GM12878 (cell line): Measurements from ENCODE around the gene TCL1B. TPM values are rescaled to one million over a fixed set of nuclear protein-coding genes. Genes with fewer than 3 reads are reported as not detected.

ENCODE experiments used
- ATAC-seq: fragments of 200-7000 bp; cut with Tn5 transposase; 3 replicates; pipeline ENCODE4 v1.9.1; 2020; ENCODE audit warnings: mild to moderate bottlenecking, moderate library complexity
- BruUV-seq: library from RNA; stranded (reverse); fragments of 400-500 nt; replicated peaks from 2 replicates; lab custom pipeline; 2021; lab: Mats Ljungman, UMichigan
- CTCF ChIA-PET: fragments of 300-600 bp; sonication (Branson Sonifier 250); formaldehyde crosslinking; extraction: SDS; loops from one replicate; lab custom pipeline; 2021; ENCODE audit warnings: inconsistent platforms; lab: Yijun Ruan, JAX
- POLR2A ChIA-PET: fragments of 350-600 bp; formaldehyde crosslinking; extraction: SDS; loops from one replicate; lab custom pipeline; 2021; ENCODE audit warnings: inconsistent platforms; lab: Charles Lee
- RAD21 ChIA-PET: fragments of 300-600 bp; sonication (Branson Sonifier 250); formaldehyde crosslinking; loops from one replicate; lab custom pipeline; 2023; ENCODE audit warnings: antibody characterized with exemption; ENCODE audit not compliant: unreplicated experiment; lab: Charles Lee
- SMC1A ChIA-PET: fragments of 300-600 bp; sonication (Branson Sonifier 250); formaldehyde crosslinking; loops from one replicate; lab custom pipeline; 2023; ENCODE audit not compliant: unreplicated experiment, uncharacterized antibody; lab: Charles Lee
- DNase-seq: peaks from one replicate; pipeline ENCODE4 v3.0.0-alpha.2; 2011; ENCODE audit warnings: low read depth, low spot score
- FAIRE-seq: peaks from 3 replicates; lab custom pipeline; 2011; peaks lifted over from hg19 to GRCh38; lab: Jason Lieb, UNC
- H2AFZ ChIP-seq: 2 replicates; pipeline ENCODE4 v1.6.0; 2011; ENCODE audit warnings: low read depth, low read length, control low read depth; ENCODE audit not compliant: control insufficient read depth
- H3K27ac ChIP-seq: 2 replicates; pipeline ENCODE4 v1.5.1; 2011; ENCODE audit warnings: control low read depth; ENCODE audit not compliant: control insufficient read depth, insufficient read depth
- H3K27me3 ChIP-seq, 2 experiments: replicated peaks in 1 of 2; 2 replicates each; pipeline versions ENCODE4 v1.6.0 to v1.6.1; 2011; ENCODE audit warnings: low read length in 1 of 2; ENCODE audit not compliant: control insufficient read depth in 2 of 2, insufficient read depth in 2 of 2
- H3K36me3 ChIP-seq, 2 experiments: 2 replicates each; pipeline ENCODE4 v1.5.1; 2011; ENCODE audit warnings: low read length in 1 of 2; ENCODE audit not compliant: control insufficient read depth in 2 of 2, insufficient read depth in 2 of 2
- H3K4me1 ChIP-seq: 2 replicates; pipeline ENCODE4 v1.6.1; 2011; ENCODE audit warnings: mild to moderate bottlenecking, low read length, moderate library complexity, mixed read lengths; ENCODE audit not compliant: control insufficient read depth, insufficient read depth
- H3K4me2 ChIP-seq: 2 replicates; pipeline ENCODE4 v1.6.0; 2011; ENCODE audit warnings: control low read depth; ENCODE audit not compliant: control insufficient read depth, insufficient read depth
- H3K4me3 ChIP-seq: fragments of 200-600 bp; sonication (generic); 2 replicates; pipeline ENCODE4 v1.5.1; 2016
- H3K79me2 ChIP-seq: 2 replicates; pipeline ENCODE4 v1.6.0; 2011; ENCODE audit warnings: low read length; ENCODE audit not compliant: control insufficient read depth, insufficient read depth
- H3K9ac ChIP-seq: 2 replicates; pipeline ENCODE4 v1.8.0; 2011; ENCODE audit warnings: low read length, control low read depth, mixed read lengths; ENCODE audit not compliant: control insufficient read depth, insufficient read depth
- H3K9me3 ChIP-seq: replicated peaks from 3 replicates; pipeline ENCODE4 v1.5.1; 2011; ENCODE audit warnings: mild to moderate bottlenecking, low read length; ENCODE audit not compliant: control insufficient read depth, insufficient read depth
- H4K20me1 ChIP-seq: 2 replicates; pipeline ENCODE4 v1.6.0; 2011; ENCODE audit not compliant: control insufficient read depth, insufficient read depth
- BCLAF1 ChIP-seq: fragments of 450-650 bp; IDR thresholded peaks from 2 replicates; pipeline ENCODE4 v1.6.1; 2017; ENCODE audit warnings: antibody characterized with exemption, mild to moderate bottlenecking, moderate library complexity
- BMI1 ChIP-seq: fragments of 450-650 bp; IDR thresholded peaks from 2 replicates; pipeline ENCODE4 v1.6.1; 2016; ENCODE audit warnings: mild to moderate bottlenecking, moderate library complexity, borderline replicate concordance
- CREM ChIP-seq: IDR thresholded peaks from 2 replicates; pipeline ENCODE4 v1.6.1; 2014; ENCODE audit warnings: antibody characterized with exemption, low read depth
- ETV6 ChIP-seq, 2 experiments: fragments of 450-650 bp in 1 of 2; IDR thresholded peaks in 1 of 2; conservative IDR thresholded peaks in 1 of 2; 2 replicates each; pipeline ENCODE4 v1.6.1; 2014; ENCODE audit warnings: antibody characterized with exemption in 1 of 2, borderline replicate concordance in 1 of 2, low read depth in 1 of 2, mild to moderate bottlenecking in 1 of 2, moderate library complexity in 1 of 2
- KAT2A ChIP-seq: conservative IDR thresholded peaks from 2 replicates; pipeline ENCODE4 v1.6.1; 2011; ENCODE audit warnings: low read depth, low read length; ENCODE audit not compliant: control insufficient read depth
- MLLT1 ChIP-seq: fragments of 450-650 bp; IDR thresholded peaks from 2 replicates; pipeline ENCODE4 v1.6.1; 2016; ENCODE audit warnings: mild to moderate bottlenecking
- RB1 ChIP-seq: fragments of 450-650 bp; formaldehyde crosslinking; IDR thresholded peaks from 2 replicates; pipeline ENCODE4 v1.6.1; 2017; ENCODE audit warnings: mild to moderate bottlenecking, borderline replicate concordance
- RBBP5 ChIP-seq: fragments of 200-600 bp; sonication (generic); conservative IDR thresholded peaks from 2 replicates; pipeline ENCODE4 v1.6.1; 2016
- SMAD1 ChIP-seq: fragments of 450-650 bp; IDR thresholded peaks from 2 replicates; pipeline ENCODE4 v1.6.1; 2018; ENCODE audit warnings: mild to moderate bottlenecking, low read depth; ENCODE audit not compliant: partially characterized antibody
- SMC3 ChIP-seq: IDR thresholded peaks from 2 replicates; pipeline ENCODE4 v1.6.1; 2011; ENCODE audit warnings: low read length, improper control_type of control experiment, borderline replicate concordance
- SP1 ChIP-seq: IDR thresholded peaks from one replicate; pipeline ENCODE4 v1.6.1; 2011; ENCODE audit warnings: low read depth, low read length
- TCF12 ChIP-seq: IDR thresholded peaks from 2 replicates; pipeline ENCODE4 v1.6.1; 2011; ENCODE audit warnings: low read depth, mild to moderate bottlenecking, low read length
- WGBS: methylation state at CpG from one replicate; pipeline ENCODE4 v1.1.6; 2016; ENCODE audit warnings: low lambda C conversion rate; ENCODE audit not compliant: insufficient replicate concordance, insufficient coverage; ENCODE audit errors: missing lambda C conversion rate; 5-methylcytosine and 5-hydroxymethylcytosine counted together
- in situ Hi-C: fragments of 300-500 bp; cut with MboI; formaldehyde crosslinking; loops from 9 replicates; pipeline ENCODE4 v1.14.3; 2018; ENCODE audit warnings: mixed read lengths
- intact Hi-C: fragments of 100-400 bp; cut with micrococcal nuclease; formaldehyde crosslinking; loops from one replicate; pipeline ENCODE4 v1.14.2; 2022; ENCODE audit not compliant: unreplicated experiment
- polyA plus RNA-seq, 11 experiments: library from polyadenylated mRNA; depleted of rRNA in 4 of 11; unstranded in 6 of 11; stranded (reverse) in 5 of 11; fragments of >200 nt; fragmentation: Nextera tagmentation in 4 of 11; fragmentation: Illumina TruSeq in 1 of 11; extraction: Ambion mirVana in 4 of 11; extraction: Trizol in 1 of 11; gene quantifications; 1 replicate in 1 of 11; 2 replicates in 10 of 11; pipeline versions ENCODE4 v1.2.1 to v1.2.3, GENCODE V29; 2011 to 2016; ENCODE audit warnings: inconsistent platforms in 2 of 11, missing spikeins in 2 of 11, low read depth in 1 of 11
- total RNA-seq, 4 experiments: library from RNA; depleted of rRNA in 3 of 4; stranded (reverse); fragments of >200 nt in 3 of 4; fragmentation: Illumina TruSeq in 1 of 4; extraction: Trizol in 1 of 4; gene quantifications; 2 replicates each; pipeline versions ENCODE4 v1.2.1 to v1.2.3, GENCODE V29; 2013 to 2021

TCL1B gene
- total and polyA plus RNA-seq, 10 of the 15 experiments (the other 5 are each of a cell fraction or from before 2014, with no cell fraction given), result 0.10 to 0.18 (median 0.13) TPM; not detected in 6

GRCh38 chr14:95651028-95651427 lies 35.2 kb upstream of the TCL1B start:
- DNase-seq, result no peak
- no peak for TF ChIP-seq ETV6 (conservative IDR thresholded peaks at IDR 0.05 in 1 of 2, IDR thresholded peaks at IDR 0.05 in 1 of 2; ENCODE audit: borderline replicate concordance in 1 of 2, low read depth in 1 of 2)
- TF ChIP-seq BMI1, result no peak
- TF ChIP-seq MLLT1, result no peak
- no peak for TF ChIP-seq RBBP5
- TF ChIP-seq CREM, result no peak
- TF ChIP-seq BCLAF1, result no peak
- TF ChIP-seq SP1, result no peak
- no peak for TF ChIP-seq RB1
- TF ChIP-seq TCF12, result no peak
- no peak for TF ChIP-seq KAT2A
- no peak for TF ChIP-seq SMC3
- no peak for TF ChIP-seq SMAD1
- TF ChIP-seq, all 136 proteins: peak for 0
- no peak overlapping the region for H3K4me2 ChIP-seq
- intact Hi-C loops (no loop called here), in situ Hi-C loops (loop anchor here (25.0 kb wide), 1 partner anchor 1689 kb away; no protein-coding TSS in a partner anchor)
- ChIA-PET RAD21 (no interaction called here), SMC1A (interaction anchor here (1.2 to 1.9 kb wide), 5 partner anchors 11 to 32 kb away, joined by 3 to 8 read pairs (median 4); no protein-coding TSS in a partner anchor), CTCF (interaction anchor here (0.6 to 3.7 kb wide), 3 partner anchors 12 to 84 kb away, joined by 3 to 14 read pairs (median 8); no protein-coding TSS in a partner anchor), POLR2A (interaction anchor here (0.8 kb wide), 1 partner anchor 10 kb away, joined by 3 read pairs; no protein-coding TSS in a partner anchor)
- no peaks in the 10 kb centered on the region; a peak in 1 of 4 replicates for H3K36me3 ChIP-seq
- no peaks in the 10 kb centered on the region for H4K20me1 ChIP-seq
- BruUV-seq, result no TSS peak
- no peak overlapping the region for H3K9ac ChIP-seq
- no peak overlapping the region for H3K27ac ChIP-seq
- H3K4me1 ChIP-seq, result peaks cover 17% of the 10 kb centered on the region
- no peak overlapping the region; the same call in 1 of the 2 replicates for H2AFZ ChIP-seq
- no peaks in the 10 kb centered on the region for H3K79me2 ChIP-seq
- no peaks in the 10 kb centered on the region; the same call in 2 of the 3 replicates for H3K9me3 ChIP-seq
- ATAC-seq (no peak), FAIRE-seq (no peak)
- H3K4me3 ChIP-seq, result no peak overlapping the region
- WGBS, result 55% methylated on average over 7 of the region's 7 CpGs
- H3K27me3 ChIP-seq, result no peaks in the 10 kb centered on the region
